Measurements from ENCODE around the gene STARD8.
"Not testable (repeated sequence)": the region's sequence is repeated elsewhere in the genome, so short reads cannot be mapped to it uniquely, and the experiment has no call there.

DNA sequence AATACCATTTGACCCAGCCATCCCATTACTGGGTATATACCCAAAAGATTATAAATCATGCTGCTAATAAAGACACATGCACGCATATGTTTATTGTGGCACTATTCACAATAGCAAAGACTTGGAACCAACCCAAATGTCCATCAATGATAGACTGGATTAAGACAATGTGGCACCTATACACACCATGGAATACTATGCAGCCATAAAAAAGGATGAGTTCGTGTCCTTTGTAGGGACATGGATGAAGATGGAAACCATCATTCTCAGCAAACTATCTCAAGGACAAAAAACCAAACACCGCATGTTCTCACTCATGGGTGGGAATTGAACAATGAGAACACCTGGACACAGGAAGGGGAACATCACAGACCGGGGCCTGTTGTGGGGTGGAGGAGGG is 9.0 kb downstream of the STARD8 start:
- TF ChIP-seq, protein P1, sequence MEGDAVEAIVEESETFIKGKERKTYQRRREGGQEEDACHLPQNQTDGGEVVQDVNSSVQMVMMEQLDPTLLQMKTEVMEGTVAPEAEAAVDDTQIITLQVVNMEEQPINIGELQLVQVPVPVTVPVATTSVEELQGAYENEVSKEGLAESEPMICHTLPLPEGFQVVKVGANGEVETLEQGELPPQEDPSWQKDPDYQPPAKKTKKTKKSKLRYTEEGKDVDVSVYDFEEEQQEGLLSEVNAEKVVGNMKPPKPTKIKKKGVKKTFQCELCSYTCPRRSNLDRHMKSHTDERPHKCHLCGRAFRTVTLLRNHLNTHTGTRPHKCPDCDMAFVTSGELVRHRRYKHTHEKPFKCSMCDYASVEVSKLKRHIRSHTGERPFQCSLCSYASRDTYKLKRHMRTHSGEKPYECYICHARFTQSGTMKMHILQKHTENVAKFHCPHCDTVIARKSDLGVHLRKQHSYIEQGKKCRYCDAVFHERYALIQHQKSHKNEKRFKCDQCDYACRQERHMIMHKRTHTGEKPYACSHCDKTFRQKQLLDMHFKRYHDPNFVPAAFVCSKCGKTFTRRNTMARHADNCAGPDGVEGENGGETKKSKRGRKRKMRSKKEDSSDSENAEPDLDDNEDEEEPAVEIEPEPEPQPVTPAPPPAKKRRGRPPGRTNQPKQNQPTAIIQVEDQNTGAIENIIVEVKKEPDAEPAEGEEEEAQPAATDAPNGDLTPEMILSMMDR (conservative IDR thresholded peaks at IDR 0.05; ENCODE audit: low read length), result not testable (repeated sequence)
- TF ChIP-seq EZH2phosphoT487 (IDR thresholded peaks at IDR 0.05; ENCODE audit: borderline replicate concordance, low read depth, low read length), result not testable (repeated sequence)

All from OCI-LY7 (cell line).